ENCODE results near the gene SPATA2L.

- TF ChIP-seq CTCF (IDR thresholded peaks at IDR 0.05): no peak
- TF ChIP-seq POLR2AphosphoS5 (IDR thresholded peaks at IDR 0.05): no peak
Measured at GRCh38 chr16:89738538-89739317, 37.2 kb upstream of the SPATA2L start.

Measured in stomach (tissue), 4 donors.